HG02840 (cell line): ENCODE measurements around the gene AMPD3.

ENCODE experiments used
- ATAC-seq: cut with Tn5 transposase; IDR thresholded peaks from one replicate; pipeline ENCODE4 v1.9.1; 2021; ENCODE audit warnings: mild to moderate bottlenecking, moderate library complexity, moderate number of reproducible peaks; ENCODE audit not compliant: unreplicated experiment, low FRiP score

The AMPD3 gene

GRCh38 chr11:10486161-10486840 lies 31.2 kb downstream of the AMPD3 start:
- ATAC-seq: no peak

GRCh38 chr11:10487002-10487647 lies 32.1 kb downstream of the AMPD3 start:
- ATAC-seq: no peak

- no peak for ATAC-seq
These were observed 33.3 kb downstream of the AMPD3 start for GRCh38 chr11:10488121-10488933.

GRCh38 chr11:10488934-10489691 lies 34.0 kb downstream of the AMPD3 start:
- no peak for ATAC-seq

GRCh38 chr11:10490032-10490397 lies 35.0 kb downstream of the AMPD3 start:
- no peak for ATAC-seq

- ATAC-seq: no peak
These were observed 35.6 kb downstream of the AMPD3 start for GRCh38 chr11:10490398-10491241.

- ATAC-seq: no peak
These were observed 37.0 kb downstream of the AMPD3 start for GRCh38 chr11:10492084-10492483.

GRCh38 chr11:10493041-10493663 lies 38.1 kb downstream of the AMPD3 start:
- ATAC-seq: no peak

- no peak for ATAC-seq
These were observed 39.8 kb downstream of the AMPD3 start for GRCh38 chr11:10494636-10495463.

- no peak for ATAC-seq
These were observed 40.4 kb downstream of the AMPD3 start for GRCh38 chr11:10495464-10495786.

GRCh38 chr11:10496296-10496936 lies 41.4 kb downstream of the AMPD3 start:
- ATAC-seq: no peak

- ATAC-seq: no peak
These were observed 42.4 kb downstream of the AMPD3 start for GRCh38 chr11:10497371-10498021.

GRCh38 chr11:10498022-10498400 lies 42.9 kb downstream of the AMPD3 start:
- ATAC-seq: no peak

GRCh38 chr11:10498426-10499250 lies 43.6 kb downstream of the AMPD3 start:
- no peak for ATAC-seq

- ATAC-seq: no peak
These were observed 44.4 kb downstream of the AMPD3 start for GRCh38 chr11:10499452-10499851.

GRCh38 chr11:10499874-10500601 lies 45.0 kb downstream of the AMPD3 start:
- ATAC-seq: no peak
